Fibroblast of lung (primary cell): ENCODE measurements around the gene SCYL1. TPM values are rescaled to one million over a fixed set of nuclear protein-coding genes. Genes with fewer than 3 reads are reported as not detected.

ENCODE experiments used
- DNase-seq, 2 donors: peaks; one replicate each; pipeline versions ENCODE4 v3.0.0 to v3.0.0-alpha.2; 2010; ENCODE audit warnings: low read depth in 2 of 2
- H2AFZ ChIP-seq: 2 replicates; pipeline ENCODE4 v1.5.1; 2012; ENCODE audit warnings: low read length, control low read depth, inconsistent platforms
- H3K27ac ChIP-seq: 2 replicates; pipeline ENCODE4 v1.5.1; 2011; ENCODE audit warnings: low read length, control low read depth; ENCODE audit not compliant: insufficient read depth
- H3K27me3 ChIP-seq: 2 replicates; pipeline ENCODE4 v1.5.1; 2011; ENCODE audit warnings: mild to moderate bottlenecking, low read length; ENCODE audit not compliant: control insufficient read depth, insufficient read depth
- H3K36me3 ChIP-seq: 2 replicates; pipeline ENCODE4 v1.5.1; 2011; ENCODE audit warnings: low read length; ENCODE audit not compliant: control insufficient read depth, insufficient read depth
- H3K4me1 ChIP-seq: 2 replicates; pipeline ENCODE4 v1.5.1; 2011; ENCODE audit warnings: low read length; ENCODE audit not compliant: control insufficient read depth, insufficient read depth; ENCODE audit errors: extremely low read depth
- H3K4me2 ChIP-seq: 2 replicates; pipeline ENCODE4 v1.5.1; 2011; ENCODE audit warnings: low read length, control low read depth; ENCODE audit not compliant: insufficient read depth; ENCODE audit errors: extremely low read depth
- H3K4me3 ChIP-seq, 4 experiments: fragments of 200-600 bp in 1 of 4; sonication (generic) in 1 of 4; replicated peaks in 1 of 4; 2 replicates each; pipeline ENCODE4 v1.5.1; 2011 to 2016; ENCODE audit warnings: low read length in 4 of 4, low read depth in 3 of 4, mild to moderate bottlenecking in 3 of 4, control low read depth in 2 of 4, inconsistent platforms in 1 of 4, mixed read lengths in 1 of 4; ENCODE audit not compliant: insufficient read depth in 1 of 4; ENCODE audit errors: control extremely low read depth in 1 of 4
- H3K79me2 ChIP-seq: 2 replicates; pipeline ENCODE4 v1.5.1; 2012; ENCODE audit warnings: mild to moderate bottlenecking, low read length, inconsistent platforms; ENCODE audit not compliant: control insufficient read depth, insufficient read depth
- H3K9ac ChIP-seq: 2 replicates; pipeline ENCODE4 v1.5.1; 2011; ENCODE audit warnings: mild to moderate bottlenecking, low read length, control low read depth; ENCODE audit not compliant: insufficient read depth
- H3K9me3 ChIP-seq: 2 replicates; pipeline ENCODE4 v1.5.1; 2012; ENCODE audit warnings: low read depth, low read length; ENCODE audit not compliant: control insufficient read depth, insufficient read depth
- H4K20me1 ChIP-seq: 2 replicates; pipeline ENCODE4 v1.5.1; 2011; ENCODE audit warnings: low read length; ENCODE audit not compliant: control insufficient read depth, insufficient read depth; ENCODE audit errors: extremely low read depth
- CTCF ChIP-seq, 2 donors: IDR thresholded peaks in 1 of 2; conservative IDR thresholded peaks in 1 of 2; 1 replicate in 1 of 2; 2 replicates in 1 of 2; pipeline ENCODE4 v1.5.1; 2011 to 2012; ENCODE audit warnings: low read length in 2 of 2, control low read depth in 1 of 2, inconsistent platforms in 1 of 2, low read depth in 1 of 2, mild to moderate bottlenecking in 1 of 2
- EZH2 ChIP-seq: IDR thresholded peaks from 2 replicates; pipeline ENCODE4 v1.5.1; 2012; ENCODE audit warnings: low read length, control low read depth, mild to moderate bottlenecking; ENCODE audit errors: missing control alignments
- polyA plus RNA-seq, 2 donors: library from polyadenylated mRNA; depleted of rRNA in 1 of 2; stranded (reverse) in 1 of 2; unstranded in 1 of 2; fragments of >200 nt; gene quantifications; 2 replicates each; pipeline ENCODE4 v1.2.1, GENCODE V29; 2011 to 2012; ENCODE audit warnings: missing spikeins in 1 of 2
- total RNA-seq: library from RNA; depleted of rRNA; stranded (reverse); fragments of >200 nt; gene quantifications from 2 replicates; pipeline ENCODE4 v1.2.1, GENCODE V29; 2014

SCYL1 gene
- total and polyA plus RNA-seq, 2 donors (not counting 1 experiment from before 2014, with no cell fraction given), result 58.2 to 84.6 TPM

- DNase-seq, result peak; percentile 55 to 72
- peaks cover 65% of the 10 kb centered on the region for H3K4me1 ChIP-seq
- peak overlapping the region; percentile 6 to 43 (median 22) for H3K4me3 ChIP-seq
- H3K79me2 ChIP-seq, result peaks cover 39% of the 10 kb centered on the region
- H2AFZ ChIP-seq, result no peak overlapping the region
- peak overlapping the region; percentile 90 for H3K9ac ChIP-seq
- H3K4me2 ChIP-seq, result peak overlapping the region; percentile 94
- peak overlapping the region; percentile 100 for H3K27ac ChIP-seq
- H3K9me3 ChIP-seq, result no peaks in the 10 kb centered on the region
- no peaks in the 10 kb centered on the region for H3K36me3 ChIP-seq
- H4K20me1 ChIP-seq, result no peaks in the 10 kb centered on the region
- TF ChIP-seq EZH2 (no peak), CTCF (conservative IDR thresholded peaks at IDR 0.05 in 1 of 2, IDR thresholded peaks at IDR 0.05 in 1 of 2; ENCODE audit: low read depth in 1 of 2, low read length in 2 of 2) (no peak)
- H3K27me3 ChIP-seq, result no peaks in the 10 kb centered on the region
Measured at GRCh38 chr11:65488273-65489034, 36.4 kb upstream of the SCYL1 start.

GRCh38 chr11:65489035-65489705, 35.7 kb upstream of the SCYL1 start:
- H3K36me3 ChIP-seq, result no peaks in the 10 kb centered on the region
- peak overlapping the region; percentile 94 for H3K4me2 ChIP-seq
- peak overlapping the region; percentile 100 for H3K27ac ChIP-seq
- no peaks in the 10 kb centered on the region for H3K9me3 ChIP-seq
- no peak overlapping the region for H2AFZ ChIP-seq
- peaks cover 41% of the 10 kb centered on the region for H3K79me2 ChIP-seq
- H3K9ac ChIP-seq, result peak overlapping the region; percentile 90
- no peaks in the 10 kb centered on the region for H4K20me1 ChIP-seq
- H3K4me3 ChIP-seq, result no peak overlapping the region
- peak; percentile 42 to 91 for DNase-seq
- H3K4me1 ChIP-seq, result peaks cover 70% of the 10 kb centered on the region
- no peak for TF ChIP-seq EZH2
- no peak for TF ChIP-seq CTCF (conservative IDR thresholded peaks at IDR 0.05 in 1 of 2, IDR thresholded peaks at IDR 0.05 in 1 of 2; ENCODE audit: low read depth in 1 of 2, low read length in 2 of 2)
- H3K27me3 ChIP-seq, result no peaks in the 10 kb centered on the region

GRCh38 chr11:65489706-65490320, 35.1 kb upstream of the SCYL1 start:
- H3K27ac ChIP-seq, result peak overlapping the region; percentile 100
- H3K4me3 ChIP-seq, result no peak overlapping the region
- no peaks in the 10 kb centered on the region for H3K36me3 ChIP-seq
- no peaks in the 10 kb centered on the region for H4K20me1 ChIP-seq
- peaks cover 70% of the 10 kb centered on the region for H3K4me1 ChIP-seq
- DNase-seq, result peak; percentile 39 to 67
- H3K9me3 ChIP-seq, result no peaks in the 10 kb centered on the region
- peak overlapping the region; percentile 90 for H3K9ac ChIP-seq
- peak overlapping the region; percentile 60 for H3K4me2 ChIP-seq
- no peak overlapping the region for H2AFZ ChIP-seq
- H3K79me2 ChIP-seq, result peaks cover 43% of the 10 kb centered on the region
- H3K27me3 ChIP-seq, result no peaks in the 10 kb centered on the region
- TF ChIP-seq CTCF (conservative IDR thresholded peaks at IDR 0.05 in 1 of 2, IDR thresholded peaks at IDR 0.05 in 1 of 2; ENCODE audit: low read depth in 1 of 2, low read length in 2 of 2) (no peak), EZH2 (no peak)
